ENCODE measurements around the gene TSPYL6.
"Not testable (repeated sequence)": the region's sequence is repeated elsewhere in the genome, so short reads cannot be mapped to it uniquely, and the experiment has no call there.

The TSPYL6 gene

GRCh38 chr2:54271189-54271588 lies 15.2 kb upstream of the TSPYL6 start:
- no peak overlapping the region for H3K4me3 ChIP-seq (ENCODE audit: low read length)
- no peak for TF ChIP-seq CTCF (conservative IDR thresholded peaks at IDR 0.05; ENCODE audit: low read depth, low read length)
- no peak for DNase-seq (ENCODE audit: low read depth)

- H3K4me3 ChIP-seq (ENCODE audit: low read length) = no peak overlapping the region
- TF ChIP-seq CTCF (conservative IDR thresholded peaks at IDR 0.05; ENCODE audit: low read depth, low read length) = no peak
- DNase-seq (ENCODE audit: low read depth) = no peak
Observed at GRCh38 chr2:54267577-54267976, 11.5 kb upstream of the TSPYL6 start.

GRCh38 chr2:54265081-54265480 lies 9.1 kb upstream of the TSPYL6 start:
- not testable (repeated sequence) for DNase-seq (ENCODE audit: low read depth); H3K4me3 ChIP-seq (ENCODE audit: low read length)

GRCh38 chr2:54262015-54262765 lies 6.2 kb upstream of the TSPYL6 start:
- DNase-seq (ENCODE audit: low read depth) = no peak
- TF ChIP-seq CTCF (conservative IDR thresholded peaks at IDR 0.05; ENCODE audit: low read depth, low read length) = no peak
- H3K4me3 ChIP-seq (ENCODE audit: low read length) = no peak overlapping the region

GRCh38 chr2:54261537-54261936 lies 5.5 kb upstream of the TSPYL6 start:
- DNase-seq (ENCODE audit: low read depth) = no peak
- TF ChIP-seq CTCF (conservative IDR thresholded peaks at IDR 0.05; ENCODE audit: low read depth, low read length) = no peak
- H3K4me3 ChIP-seq (ENCODE audit: low read length) = no peak overlapping the region

- no peak overlapping the region for H3K4me3 ChIP-seq (ENCODE audit: low read length)
- no peak for DNase-seq (ENCODE audit: low read depth)
- TF ChIP-seq CTCF (conservative IDR thresholded peaks at IDR 0.05; ENCODE audit: low read depth, low read length) = no peak
Observed at GRCh38 chr2:54260241-54260595, 4.2 kb upstream of the TSPYL6 start.

GRCh38 chr2:54259413-54260240 lies 3.6 kb upstream of the TSPYL6 start:
- DNase-seq (ENCODE audit: low read depth) = no peak
- H3K4me3 ChIP-seq (ENCODE audit: low read length) = no peak overlapping the region
- no peak for TF ChIP-seq CTCF (conservative IDR thresholded peaks at IDR 0.05; ENCODE audit: low read depth, low read length)
